Measurements from ENCODE around the gene ANXA5.
A peak's percentile ranks its signal among the peaks of the same experiment; 100 is the strongest.

- TF ChIP-seq, protein P1, sequence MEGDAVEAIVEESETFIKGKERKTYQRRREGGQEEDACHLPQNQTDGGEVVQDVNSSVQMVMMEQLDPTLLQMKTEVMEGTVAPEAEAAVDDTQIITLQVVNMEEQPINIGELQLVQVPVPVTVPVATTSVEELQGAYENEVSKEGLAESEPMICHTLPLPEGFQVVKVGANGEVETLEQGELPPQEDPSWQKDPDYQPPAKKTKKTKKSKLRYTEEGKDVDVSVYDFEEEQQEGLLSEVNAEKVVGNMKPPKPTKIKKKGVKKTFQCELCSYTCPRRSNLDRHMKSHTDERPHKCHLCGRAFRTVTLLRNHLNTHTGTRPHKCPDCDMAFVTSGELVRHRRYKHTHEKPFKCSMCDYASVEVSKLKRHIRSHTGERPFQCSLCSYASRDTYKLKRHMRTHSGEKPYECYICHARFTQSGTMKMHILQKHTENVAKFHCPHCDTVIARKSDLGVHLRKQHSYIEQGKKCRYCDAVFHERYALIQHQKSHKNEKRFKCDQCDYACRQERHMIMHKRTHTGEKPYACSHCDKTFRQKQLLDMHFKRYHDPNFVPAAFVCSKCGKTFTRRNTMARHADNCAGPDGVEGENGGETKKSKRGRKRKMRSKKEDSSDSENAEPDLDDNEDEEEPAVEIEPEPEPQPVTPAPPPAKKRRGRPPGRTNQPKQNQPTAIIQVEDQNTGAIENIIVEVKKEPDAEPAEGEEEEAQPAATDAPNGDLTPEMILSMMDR (IDR thresholded peaks at IDR 0.05) = peak; percentile 77
- TF ChIP-seq SMC3 (IDR thresholded peaks at IDR 0.05; ENCODE audit: low read depth, low read length) = peak; percentile 60
- no peak for TF ChIP-seq JUND (IDR thresholded peaks at IDR 0.05)
Measured at GRCh38 chr4:121736735-121737351, 40.1 kb upstream of the ANXA5 start.
